Peyer's patch (tissue), 4 donors: ENCODE results near the gene CRYM. TPM values are rescaled to one million over a fixed set of nuclear protein-coding genes. Genes with fewer than 3 reads are reported as not detected.
"Not testable (repeated sequence)": the region's sequence is repeated elsewhere in the genome, so short reads cannot be mapped to it uniquely, and the experiment has no call there.

ENCODE experiments used
- DNase-seq, 3 donors: peaks; one replicate each; pipeline ENCODE4 v3.0.0-alpha.2; 2017 to 2019
- H3K27ac ChIP-seq, 4 donors: fragments of 200-600 bp; sonication (generic); one replicate each; pipeline ENCODE4 v1.5.1; 2016 to 2019
- H3K27me3 ChIP-seq, 2 donors: fragments of 200-600 bp; sonication (generic); one replicate each; pipeline ENCODE4 v1.5.1; 2019
- H3K36me3 ChIP-seq, 3 donors: fragments of 200-600 bp; sonication (generic); one replicate each; pipeline ENCODE4 v1.5.1; 2016 to 2019
- H3K4me1 ChIP-seq, 4 donors: fragments of 200-600 bp; sonication (generic); one replicate each; pipeline ENCODE4 v1.5.1; 2016 to 2019
- H3K4me3 ChIP-seq, 4 donors: fragments of 200-600 bp; sonication (generic); 1 replicate in 3 of 4; 2 replicates in 1 of 4; pipeline ENCODE4 v1.5.1; 2016 to 2019; ENCODE audit warnings: mild to moderate bottlenecking in 1 of 4
- H3K9me3 ChIP-seq, 4 donors: fragments of 200-600 bp; sonication (generic); one replicate each; pipeline ENCODE4 v1.5.1; 2016 to 2019; ENCODE audit warnings: mild to moderate bottlenecking in 1 of 4
- CTCF ChIP-seq, 6 experiments: fragments of 450-650 bp in 4 of 6; fragments of 200-600 bp in 2 of 6; sonication (generic) in 1 of 6; IDR thresholded peaks; one replicate each; pipeline ENCODE4 v1.5.1; 2017 to 2019; ENCODE audit warnings: antibody characterized with exemption in 6 of 6, mild to moderate bottlenecking in 3 of 6, moderate library complexity in 1 of 6
- POLR2A ChIP-seq, 2 donors: fragments of 450-650 bp; IDR thresholded peaks; one replicate each; pipeline ENCODE4 v1.5.1; 2017; ENCODE audit warnings: antibody characterized with exemption in 2 of 2, mild to moderate bottlenecking in 2 of 2, moderate library complexity in 2 of 2
- total RNA-seq, 4 donors: library from RNA; depleted of rRNA; stranded (reverse); fragments of >200 nt; gene quantifications; one replicate each; pipeline ENCODE4 v1.1.0, GENCODE V29; 2016

Gene CRYM
- total RNA-seq, 4 donors from 2014 or later: 6.4 to 11.6 (median 9.1) TPM; not detected in 1

- H3K27ac ChIP-seq: no peak overlapping the region
- H3K9me3 ChIP-seq: no peaks in the 10 kb centered on the region
- no peak for DNase-seq
- no peaks in the 10 kb centered on the region for H3K4me1 ChIP-seq
- TF ChIP-seq POLR2A (IDR thresholded peaks at IDR 0.05) (no peak), CTCF (IDR thresholded peaks at IDR 0.05) (no peak)
- H3K27me3 ChIP-seq: no peaks in the 10 kb centered on the region
- no peak overlapping the region for H3K4me3 ChIP-seq
- H3K36me3 ChIP-seq: no peaks in the 10 kb centered on the region
These were observed 36.2 kb upstream of the CRYM start for GRCh38 chr16:21314339-21314738.

GRCh38 chr16:21312863-21313372 lies 34.8 kb upstream of the CRYM start:
- not testable (repeated sequence) for H3K9me3 ChIP-seq, H3K36me3 ChIP-seq, H3K27me3 ChIP-seq, DNase-seq, H3K4me3 ChIP-seq, H3K4me1 ChIP-seq, H3K27ac ChIP-seq

- not testable (repeated sequence) for H3K9me3 ChIP-seq, H3K27me3 ChIP-seq, DNase-seq, H3K4me1 ChIP-seq, H3K36me3 ChIP-seq, H3K4me3 ChIP-seq, H3K27ac ChIP-seq
These were observed 34.0 kb upstream of the CRYM start for GRCh38 chr16:21312046-21312445.

- H3K27me3 ChIP-seq, DNase-seq, H3K9me3 ChIP-seq, H3K27ac ChIP-seq, H3K4me3 ChIP-seq, H3K36me3 ChIP-seq: not testable (repeated sequence)
- peaks cover 0 to 10% (median under 1%) of the 10 kb centered on the region in 4 donors for H3K4me1 ChIP-seq
These were observed 28.6 kb upstream of the CRYM start for GRCh38 chr16:21306712-21307111.

GRCh38 chr16:21302898-21303528 lies 24.9 kb upstream of the CRYM start:
- H3K4me3 ChIP-seq: no peak overlapping the region
- H3K27me3 ChIP-seq: no peaks in the 10 kb centered on the region
- peak in 1 of 3 donors; percentile 55 for DNase-seq
- no peaks in the 10 kb centered on the region for H3K36me3 ChIP-seq
- H3K27ac ChIP-seq: peak overlapping the region in 1 of 4 donors; percentile 86
- H3K9me3 ChIP-seq: no peaks in the 10 kb centered on the region
- H3K4me1 ChIP-seq: peaks cover 0 to 10% (median 2%) of the 10 kb centered on the region in 4 donors
- TF ChIP-seq CTCF (IDR thresholded peaks at IDR 0.05): no peak
- no peak for TF ChIP-seq POLR2A (IDR thresholded peaks at IDR 0.05)

- no peak for TF ChIP-seq POLR2A (IDR thresholded peaks at IDR 0.05)
- no peak for TF ChIP-seq CTCF (IDR thresholded peaks at IDR 0.05)
- no peaks in the 10 kb centered on the region for H3K36me3 ChIP-seq
- H3K4me3 ChIP-seq: peak overlapping the region in 2 of 4 donors; percentile 75 to 82
- no peaks in the 10 kb centered on the region for H3K9me3 ChIP-seq
- peaks cover 0 to 10% (median 2%) of the 10 kb centered on the region in 4 donors for H3K4me1 ChIP-seq
- no peak for DNase-seq
- H3K27ac ChIP-seq: peak overlapping the region in 1 of 4 donors; percentile 86
- no peaks in the 10 kb centered on the region for H3K27me3 ChIP-seq
These were observed 24.4 kb upstream of the CRYM start for GRCh38 chr16:21302454-21302853.

GRCh38 chr16:21301895-21302291 lies 23.8 kb upstream of the CRYM start:
- Histone ChIP-seq H3K4me3 (peak overlapping the region; percentile 56 to 84 (median 78)), H3K36me3 (no peaks in the 10 kb centered on the region), H3K9me3 (no peaks in the 10 kb centered on the region), H3K4me1 (peaks cover 0 to 10% (median 2%) of the 10 kb centered on the region in 4 donors), H3K27ac (peak overlapping the region; percentile 66 to 89 (median 82)), H3K27me3 (no peaks in the 10 kb centered on the region)
- TF ChIP-seq POLR2A (IDR thresholded peaks at IDR 0.05) (no peak), CTCF (IDR thresholded peaks at IDR 0.05) (no peak)
- DNase-seq: no peak
